Stimulated activated CD8-positive, alpha-beta memory T cell treated with anti-CD3 and anti-CD28 coated beads, Interleukin-4, amount 100 ng/mL, for 4 hours (primary cell): ENCODE data around the gene ACTN2.
"Not testable (repeated sequence)": the region's sequence is repeated elsewhere in the genome, so short reads cannot be mapped to it uniquely, and the experiment has no call there.

ENCODE experiments used
- DNase-seq, 2 donors: peaks; one replicate each; pipeline ENCODE4 v3.0.0-alpha.2; 2020; ENCODE audit warnings: low read depth in 2 of 2, low spot score in 1 of 2

Gene ACTN2

DNA sequence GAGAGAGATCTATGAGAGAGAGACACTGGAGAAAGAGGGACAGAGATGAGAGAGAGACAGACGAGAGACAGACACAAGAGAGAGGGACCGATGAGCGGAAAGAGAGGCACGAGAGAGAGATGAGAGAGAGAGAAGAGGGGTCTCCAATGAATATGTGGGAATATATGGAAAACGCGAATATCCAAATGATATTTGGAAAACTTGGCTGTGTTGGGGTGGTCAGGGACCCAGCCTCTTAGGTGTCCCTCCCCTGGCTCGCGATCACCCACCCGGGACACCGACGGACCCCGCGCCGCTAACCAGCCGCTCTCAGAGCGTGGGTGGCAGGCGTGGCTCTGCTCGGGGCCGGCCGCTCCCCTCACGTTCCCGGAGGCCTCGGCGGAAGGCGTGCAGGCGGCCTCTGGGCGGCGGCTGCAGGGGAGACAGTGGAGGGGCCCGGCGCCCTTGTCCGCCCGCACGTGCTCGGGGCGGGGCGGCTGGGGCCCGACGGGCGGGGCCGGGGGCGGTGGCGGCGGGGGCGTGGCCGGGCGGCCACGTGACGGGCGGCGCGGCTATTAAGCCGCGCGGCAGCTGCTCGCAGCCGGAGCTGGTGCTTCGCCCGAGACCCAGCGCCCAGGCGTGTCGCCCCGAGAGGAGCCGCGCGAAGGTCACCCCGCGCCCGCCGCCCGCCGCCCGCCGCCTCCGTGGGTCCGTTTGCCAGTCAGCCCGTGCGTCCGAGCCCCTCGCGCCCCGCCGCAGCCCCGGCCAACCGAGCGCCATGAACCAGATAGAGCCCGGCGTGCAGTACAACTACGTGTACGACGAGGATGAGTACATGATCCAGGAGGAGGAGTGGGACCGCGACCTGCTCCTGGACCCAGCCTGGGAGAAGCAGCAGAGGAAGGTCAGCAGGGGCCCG lies at the start of gene ACTN2:
Gene ACTN2, plus strand, starts transcription at position 583 of the 898 bp plus-strand sequence. Its CDS starts 175 bp downstream, at position 758.
- no peak for DNase-seq

DNA sequence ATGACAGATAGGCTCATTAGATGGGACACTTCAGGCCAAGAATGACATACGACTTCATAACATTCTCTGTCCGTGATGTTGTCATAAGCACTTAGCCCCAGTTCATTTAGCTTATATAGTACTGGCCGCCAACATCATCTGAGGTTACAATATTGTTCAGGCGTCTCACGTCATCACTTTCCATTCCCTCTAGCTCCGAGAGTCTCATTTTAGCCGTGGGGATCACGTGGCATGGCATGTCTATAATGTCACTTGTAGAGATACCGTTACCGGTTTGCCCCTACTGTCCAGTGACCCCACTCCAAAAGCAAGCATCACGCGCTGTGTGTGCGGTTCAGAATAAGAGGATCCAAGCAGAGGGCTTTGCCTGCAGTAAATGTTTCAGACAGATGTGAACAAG lies 47.4 kb upstream of the ACTN2 start:
- DNase-seq: no peak

DNA sequence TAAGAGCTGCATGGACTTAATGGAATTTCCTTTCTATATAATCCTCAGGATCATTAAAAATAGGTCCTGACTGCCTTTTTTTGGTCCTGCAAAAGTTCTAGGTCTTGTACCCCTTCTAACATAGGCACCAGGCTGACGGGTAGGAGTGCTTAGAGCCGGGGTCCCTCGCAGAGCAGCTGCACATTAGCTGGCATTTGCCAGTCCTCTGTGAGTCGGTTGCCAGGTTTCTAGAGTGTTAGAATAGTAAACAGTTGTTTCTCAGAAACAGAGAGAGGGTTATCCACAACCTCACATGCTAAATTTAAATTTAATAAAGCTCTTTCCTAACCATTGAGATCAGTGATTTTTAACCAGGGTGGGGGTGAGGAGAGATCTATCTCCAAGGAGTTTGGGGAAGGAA lies 46.6 kb upstream of the ACTN2 start:
- DNase-seq: no peak

DNA sequence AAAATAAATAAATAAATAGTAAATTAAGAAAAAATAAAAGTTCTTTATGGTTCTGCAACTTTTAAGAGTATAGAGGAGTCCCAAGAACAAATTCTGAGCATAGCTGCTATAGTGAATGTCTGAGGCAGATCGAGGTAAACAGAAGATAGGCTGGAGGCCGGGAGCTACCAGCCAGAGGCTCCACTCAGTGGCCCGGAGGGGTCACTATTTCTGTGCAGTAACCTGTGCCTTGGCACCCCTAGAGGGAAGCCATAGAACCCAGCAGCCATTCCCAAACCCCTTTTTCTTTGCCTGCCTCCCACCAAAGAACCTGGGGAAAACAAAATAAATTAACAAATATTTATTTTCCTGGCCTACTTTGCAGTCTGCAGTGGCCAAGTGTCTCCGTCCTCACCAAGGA lies 43.5 kb upstream of the ACTN2 start:
- no peak for DNase-seq

DNA sequence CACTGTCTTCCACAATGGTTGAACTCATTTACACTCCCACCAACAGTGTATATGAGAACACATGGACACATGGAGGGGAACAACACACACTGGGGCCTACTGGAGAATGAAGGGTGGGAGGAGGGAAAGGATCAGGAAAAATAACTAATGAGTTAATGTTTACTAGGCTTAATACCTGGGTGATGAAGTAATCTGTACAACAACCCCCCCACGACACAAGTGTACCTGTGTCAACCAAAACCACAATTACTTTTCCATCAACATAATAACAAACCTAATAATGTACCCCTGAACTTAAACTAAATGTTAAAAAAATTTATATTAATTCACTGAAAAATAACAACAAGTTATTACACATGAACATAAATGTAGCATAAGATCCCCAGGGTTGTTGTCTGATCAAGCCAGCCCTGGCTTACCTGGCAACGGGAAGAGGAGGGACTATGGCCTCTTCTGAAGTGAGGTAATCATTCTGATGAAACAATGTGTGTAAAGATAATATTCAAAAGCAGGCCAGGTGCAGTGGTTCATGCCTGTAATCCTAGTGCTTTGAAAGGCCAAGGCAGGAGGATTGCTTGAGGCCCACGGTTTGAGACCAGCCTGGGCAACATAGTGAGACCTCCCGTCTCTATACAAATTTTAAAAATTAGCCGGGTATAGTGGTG lies 41.2 kb upstream of the ACTN2 start:
- DNase-seq: no peak

DNA sequence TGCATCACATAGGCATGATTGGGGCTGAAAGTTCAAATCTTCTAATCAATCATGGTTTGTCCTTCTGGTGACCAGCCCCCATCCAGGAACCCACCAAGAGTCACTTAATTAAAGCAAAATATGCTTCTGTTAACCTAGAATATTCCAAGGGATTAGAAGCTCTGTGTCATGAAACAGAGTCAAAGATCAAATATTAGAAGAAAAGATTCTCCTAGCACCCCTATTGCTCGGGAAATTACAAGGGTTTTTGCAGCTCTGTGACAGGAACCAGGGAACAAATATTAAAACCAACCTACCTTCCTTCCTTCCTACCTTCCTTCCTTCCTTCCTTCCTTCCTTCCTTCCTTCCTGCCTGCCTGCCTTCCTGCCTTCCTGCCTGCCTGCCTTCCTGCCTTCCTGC lies 31.8 kb upstream of the ACTN2 start:
- no peak for DNase-seq

DNA sequence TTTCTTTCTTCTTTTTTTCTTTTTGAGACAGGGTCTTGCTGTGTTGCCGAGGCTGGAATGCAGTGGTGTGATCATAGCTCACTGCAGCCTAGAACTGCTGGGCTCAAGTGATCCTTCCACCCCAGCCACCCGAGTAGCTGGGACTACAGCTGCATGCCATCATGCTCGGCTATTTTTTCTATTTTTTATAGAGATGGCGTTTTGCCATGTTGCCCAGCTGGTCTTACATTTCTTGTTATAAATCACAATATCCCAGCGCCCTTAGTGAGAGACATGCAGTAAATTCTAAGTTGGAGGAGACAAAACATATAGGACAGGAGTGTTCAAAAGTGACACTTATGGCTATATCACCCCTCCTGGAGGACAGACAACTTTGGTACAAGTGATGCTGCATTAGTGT lies 31.3 kb upstream of the ACTN2 start:
- no peak for DNase-seq

DNA sequence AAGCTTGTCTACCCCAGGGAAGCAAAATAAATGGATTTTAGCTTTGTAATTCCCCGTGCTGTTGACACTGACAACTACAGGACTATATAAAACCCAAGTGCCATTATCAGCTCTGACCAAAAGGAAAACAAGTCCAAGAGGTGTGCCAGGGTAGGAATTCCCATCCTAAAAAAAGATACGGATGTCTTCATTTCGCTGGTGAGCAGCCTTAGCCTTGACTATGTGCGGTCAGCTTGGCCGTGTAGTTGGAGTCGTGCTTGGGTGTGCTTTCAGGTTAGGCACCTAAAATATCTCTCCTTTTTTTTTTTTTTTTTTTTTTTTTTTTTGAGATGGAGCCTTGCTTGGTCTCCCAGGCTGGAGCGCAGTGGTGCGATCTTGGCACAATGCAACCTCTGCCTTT lies 28.9 kb upstream of the ACTN2 start:
- DNase-seq: no peak

DNA sequence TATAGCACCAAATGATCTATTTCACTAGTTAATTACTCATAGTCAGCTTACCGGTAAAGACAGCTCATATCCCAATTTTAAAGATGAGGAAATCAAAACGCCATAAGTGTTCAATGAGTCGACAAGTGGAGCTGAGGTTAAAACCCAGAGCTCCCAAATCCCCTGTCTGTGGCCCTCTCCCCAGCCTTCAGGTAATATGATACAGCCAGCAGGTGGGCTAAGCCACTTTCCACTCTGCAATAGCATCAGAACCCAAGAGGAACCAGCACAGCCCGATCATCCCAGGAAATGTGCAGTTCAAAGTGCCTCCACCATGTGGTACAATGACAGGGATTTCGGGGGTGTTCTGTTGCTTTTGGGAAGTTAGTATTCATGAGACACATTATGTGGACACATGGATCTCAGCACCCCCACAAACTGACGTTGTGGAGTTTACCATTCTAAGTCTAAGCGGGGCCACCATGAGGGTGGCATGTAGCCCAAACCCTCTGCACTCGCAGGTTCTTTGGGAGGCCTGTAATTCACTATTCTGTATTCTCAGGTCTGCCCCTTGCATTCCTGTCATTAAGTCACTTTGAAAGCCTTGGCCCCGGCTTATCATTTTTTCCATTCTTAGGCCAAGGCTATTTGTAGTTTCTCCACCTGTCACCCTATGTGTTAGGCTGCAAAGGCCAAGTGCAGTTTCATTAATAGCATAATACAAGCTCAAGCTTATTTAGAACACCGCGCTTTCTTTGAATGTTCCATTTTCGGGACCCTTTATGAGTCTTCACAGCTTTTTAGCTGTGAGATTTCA lies 26.3 kb upstream of the ACTN2 start:
- DNase-seq: no peak

DNA sequence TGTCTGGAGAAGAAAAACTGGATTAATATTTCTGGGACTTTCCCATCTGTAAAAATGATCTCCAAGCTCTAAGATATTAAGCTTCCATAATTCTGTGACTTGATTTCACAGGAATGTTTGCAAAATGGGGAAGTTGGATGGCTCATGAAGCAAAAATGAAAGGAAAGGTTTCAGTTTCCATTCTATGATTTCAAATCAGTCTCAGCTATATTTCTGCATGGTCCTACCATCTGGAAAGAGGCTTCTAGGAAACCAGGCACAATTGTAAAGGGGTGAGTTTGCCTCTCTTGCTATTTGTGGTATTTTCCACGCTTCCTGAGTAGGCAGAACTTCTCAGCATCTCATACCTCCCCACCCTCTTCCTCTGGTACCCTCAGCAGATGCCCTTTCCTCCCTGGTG lies 22.4 kb upstream of the ACTN2 start:
- no peak for DNase-seq

DNA sequence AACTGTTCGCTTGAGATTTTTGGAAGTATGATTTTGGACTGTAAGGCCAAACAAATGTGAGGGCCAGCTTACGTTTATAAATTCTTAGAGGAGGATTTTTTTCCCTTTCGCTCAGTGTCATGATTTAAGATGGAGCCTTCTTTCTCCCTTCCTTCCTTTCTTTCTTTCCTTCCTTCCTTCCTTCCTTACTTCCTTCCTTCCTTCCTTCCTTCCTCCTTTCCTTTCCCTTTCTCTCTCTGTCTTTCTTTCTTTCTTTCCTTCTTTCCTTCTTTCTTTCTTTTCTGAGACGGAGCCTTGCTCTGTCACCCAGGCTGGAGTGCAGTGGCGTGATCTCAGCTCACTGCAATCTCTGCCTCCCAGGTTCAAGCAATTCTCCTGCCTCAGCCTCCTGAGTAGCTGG lies 17.4 kb upstream of the ACTN2 start:
- not testable (repeated sequence) for DNase-seq

DNA sequence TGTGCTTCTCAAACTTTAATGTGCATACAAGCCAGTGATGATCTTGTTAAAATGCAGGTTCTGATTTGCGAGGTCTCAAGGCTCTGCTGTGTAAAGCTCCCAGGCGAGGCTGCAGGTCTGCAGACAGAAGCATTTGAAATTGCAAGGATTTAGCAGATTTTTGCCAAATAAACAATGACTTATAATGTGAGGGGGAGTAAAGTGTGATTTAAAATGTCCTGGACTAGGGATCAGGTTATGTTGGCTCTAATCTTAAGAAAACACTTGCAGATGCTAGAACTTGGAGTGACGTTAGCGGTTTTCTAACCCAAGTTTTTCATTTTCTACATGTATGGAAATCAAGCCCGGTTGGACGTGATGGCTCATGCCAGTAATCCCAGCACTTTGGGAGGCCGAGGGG lies 16.2 kb upstream of the ACTN2 start:
- DNase-seq: no peak

DNA sequence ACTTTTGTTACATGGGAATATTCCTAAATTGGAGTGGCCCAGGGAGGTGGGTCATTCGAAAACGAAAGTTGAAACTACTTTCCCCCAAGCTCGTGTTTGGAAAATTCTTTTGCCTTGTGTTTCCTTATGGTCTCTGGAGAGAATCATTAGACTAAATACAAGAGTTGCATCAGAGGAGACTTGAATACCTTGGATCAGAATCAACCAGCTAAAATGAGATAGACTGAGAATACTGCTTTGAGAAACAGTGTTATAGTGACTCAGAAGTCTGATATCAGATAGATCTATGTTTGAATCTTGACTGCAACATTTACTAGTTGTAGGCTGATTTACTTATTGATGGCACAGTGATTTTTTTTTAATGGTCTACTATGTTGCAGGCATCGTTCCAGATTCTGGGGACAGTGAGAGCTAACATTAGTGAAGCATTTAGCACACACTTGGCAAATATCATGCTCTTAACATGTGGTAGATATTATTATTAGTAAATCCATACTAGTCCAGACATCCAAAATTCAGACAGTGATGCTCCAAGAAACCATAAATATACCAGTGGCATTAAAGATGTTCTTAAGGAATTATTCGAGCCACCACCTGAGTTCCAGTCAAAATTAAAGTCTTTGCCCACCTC lies 12.9 kb upstream of the ACTN2 start:
- DNase-seq: no peak

DNA sequence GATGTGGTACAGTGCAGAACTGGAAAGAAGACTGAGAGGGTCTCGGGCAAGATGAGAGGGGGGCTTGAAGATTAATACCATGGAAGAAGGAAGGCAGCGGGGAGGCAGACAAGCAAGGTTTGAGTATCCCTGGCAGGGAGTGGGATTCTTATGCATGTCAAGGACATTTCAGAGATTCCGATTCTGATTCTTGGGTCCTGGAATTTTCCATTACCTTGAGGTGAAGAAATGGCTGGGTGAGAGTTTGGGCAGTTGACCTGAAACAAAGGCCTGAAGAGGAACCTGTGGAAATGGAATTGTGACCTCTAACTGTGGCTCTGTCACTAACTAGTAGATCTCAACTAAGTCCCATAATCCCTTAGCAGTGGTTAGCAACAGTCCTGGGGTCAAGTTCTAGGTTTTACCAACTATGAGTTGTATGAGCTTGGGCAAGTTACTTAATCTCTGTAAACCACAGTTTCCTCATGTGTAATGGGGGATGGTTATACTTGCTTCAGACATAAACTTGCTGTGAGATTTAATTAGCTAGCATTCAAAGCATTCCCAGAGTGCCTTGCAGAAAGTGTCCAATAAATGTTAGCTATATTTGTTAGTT lies 8.6 kb upstream of the ACTN2 start:
- no peak for DNase-seq

DNA sequence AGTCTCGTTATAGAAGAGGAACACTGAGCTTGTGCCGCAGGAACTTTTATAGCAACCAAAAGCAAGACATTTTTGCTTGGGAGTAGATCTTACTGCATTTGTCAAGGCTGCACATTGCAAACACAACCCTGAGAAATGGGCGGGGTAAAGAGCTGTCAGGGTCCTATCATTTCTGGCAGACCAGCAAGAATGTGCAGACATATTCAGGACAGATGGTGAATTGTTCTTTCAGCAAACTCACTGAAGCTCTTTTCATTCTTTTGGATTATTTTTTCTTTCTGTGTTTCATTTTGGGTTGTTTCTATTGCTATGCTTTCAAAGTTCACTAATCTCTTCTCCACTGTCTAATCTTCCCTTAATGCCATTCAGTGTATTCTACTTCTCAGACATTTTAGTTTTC lies 5.1 kb upstream of the ACTN2 start:
- DNase-seq: no peak

DNA sequence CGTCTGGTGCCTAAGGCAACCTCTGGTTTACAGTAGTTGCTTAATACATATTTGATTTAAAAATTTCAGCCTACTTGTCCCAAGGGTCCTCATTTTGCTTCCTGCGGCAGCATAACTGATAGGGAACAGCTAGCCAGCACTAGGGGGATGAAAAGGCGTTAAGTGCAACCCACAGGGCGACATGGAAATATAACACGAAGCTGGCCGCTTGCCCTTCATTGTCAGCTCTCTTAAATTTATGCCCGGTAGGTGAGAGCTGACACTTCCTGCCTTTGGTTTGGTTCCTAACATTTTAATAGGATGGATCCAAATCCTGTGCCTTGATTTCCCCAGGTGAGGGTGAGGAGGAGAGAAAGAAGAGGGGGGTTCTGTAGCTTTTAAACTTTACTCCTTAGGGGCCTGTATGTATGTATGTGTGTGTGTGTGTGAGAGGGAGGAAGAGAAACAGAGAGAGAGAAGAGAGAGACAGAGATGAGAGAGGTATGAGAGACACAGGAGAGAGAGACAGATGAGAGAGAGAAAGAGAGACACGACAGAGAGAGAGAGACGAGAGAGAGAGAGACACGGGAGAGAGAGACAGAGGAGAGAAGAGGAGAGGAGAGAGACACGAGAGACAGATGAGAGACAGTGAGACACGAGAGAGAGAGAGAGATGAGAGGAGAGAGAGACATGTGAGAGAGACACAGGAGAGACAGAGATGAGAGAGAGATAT lies 938 bp upstream of the ACTN2 start:
- DNase-seq: no peak

DNA sequence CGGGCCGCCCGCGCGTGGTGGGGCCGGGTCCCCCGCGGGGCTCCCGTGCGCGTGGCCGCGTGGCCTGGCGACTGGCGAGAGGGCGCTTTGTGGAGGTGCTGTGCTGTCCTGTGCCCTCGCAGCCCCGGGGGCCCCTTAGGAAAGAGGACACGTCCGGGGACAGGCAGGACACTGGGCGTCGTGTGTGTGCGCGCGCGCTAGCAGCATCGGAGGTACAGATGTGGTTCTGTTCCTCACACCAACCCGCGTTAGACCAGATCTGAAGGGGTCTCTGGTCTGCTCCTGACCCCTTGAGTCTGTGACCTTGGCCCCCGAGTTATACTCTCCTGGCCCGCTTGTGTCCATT lies 489 bp downstream of the ACTN2 start:
- DNase-seq: no peak

DNA sequence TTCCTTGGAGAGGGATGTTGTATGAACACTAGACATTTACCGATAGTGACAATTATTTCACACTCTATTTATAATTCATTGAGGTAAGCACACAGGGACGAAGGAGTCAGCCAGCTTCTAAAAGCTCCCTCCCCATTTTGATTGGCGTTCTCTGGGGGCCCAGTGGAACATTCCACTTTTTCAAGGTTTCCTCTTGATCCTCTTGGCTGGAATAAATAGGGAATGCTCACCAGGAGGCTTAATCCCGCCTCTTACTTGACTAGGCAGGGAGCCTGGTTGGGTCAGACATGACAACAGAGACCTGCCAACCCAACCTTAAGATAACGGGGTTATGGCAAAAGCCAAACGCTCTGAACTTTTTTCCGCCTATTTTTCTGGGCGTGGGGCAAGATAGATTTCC lies 974 bp downstream of the ACTN2 start:
- no peak for DNase-seq

DNA sequence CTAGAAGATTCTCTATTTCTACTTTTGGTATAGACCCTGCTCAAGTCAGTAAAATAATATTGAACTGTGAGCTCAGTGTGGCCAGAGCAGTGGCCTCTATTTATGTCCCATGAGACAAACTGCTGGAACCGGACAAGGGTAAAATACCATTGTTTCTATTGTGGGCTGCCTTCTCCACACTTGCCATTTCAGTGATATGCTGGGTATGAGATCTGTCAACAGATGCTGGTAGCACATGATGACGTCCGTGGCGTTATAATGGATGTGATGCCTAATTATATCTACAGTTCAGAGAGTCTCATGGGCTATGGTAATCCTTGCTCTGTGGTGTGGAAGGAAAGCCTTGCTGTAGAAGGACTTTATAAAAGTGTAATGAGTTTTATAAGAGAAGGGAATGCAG lies 2.4 kb downstream of the ACTN2 start:
- no peak for DNase-seq

DNA sequence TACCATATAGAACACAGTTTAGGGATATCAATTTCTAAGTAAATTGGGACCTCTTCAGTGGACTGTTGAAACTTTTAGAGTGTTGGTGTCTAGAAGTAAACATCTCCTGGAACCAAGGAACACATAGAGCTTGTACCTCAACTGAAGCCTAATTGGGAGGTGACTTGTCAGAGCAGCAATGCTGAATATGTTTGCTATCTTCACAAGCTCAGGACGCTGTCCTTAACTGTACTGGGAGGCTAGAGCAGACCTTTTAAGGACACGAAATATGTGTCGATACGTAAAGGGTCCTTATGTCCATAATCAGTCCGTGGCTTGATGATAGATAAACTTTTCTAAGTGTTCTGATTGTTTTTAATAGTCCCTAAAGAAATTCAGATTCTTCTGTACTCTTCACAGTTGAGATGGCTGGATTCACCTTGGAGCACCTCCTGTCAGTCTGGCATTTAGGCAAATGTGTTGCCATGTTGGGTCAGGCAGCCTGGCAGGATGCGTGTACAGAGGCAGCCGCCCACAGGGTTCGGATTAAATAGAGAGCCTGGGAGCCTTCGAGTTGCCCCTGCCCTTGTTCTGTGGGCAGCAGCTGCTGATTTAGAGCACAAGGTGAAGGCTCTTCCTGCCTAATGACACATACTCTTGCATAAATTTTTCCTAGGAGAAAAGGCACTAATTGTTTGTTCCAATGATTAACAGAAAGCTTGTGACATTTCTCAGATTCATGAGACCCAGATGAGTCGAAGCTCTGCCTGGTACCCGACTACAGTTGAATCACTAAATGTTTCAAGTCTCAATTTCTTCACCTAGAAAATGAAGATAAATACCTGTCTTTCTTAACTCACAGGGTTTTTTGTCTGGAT lies 3.6 kb downstream of the ACTN2 start:
- DNase-seq: no peak
